K562 (cell line): ENCODE measurements around the gene SHTN1. TPM values are rescaled to one million over a fixed set of nuclear protein-coding genes. Genes with fewer than 3 reads are reported as not detected.

ENCODE experiments used
- ATAC-seq: fragments of 200-7000 bp; cut with Tn5 transposase; 3 replicates; pipeline ENCODE4 v1.9.1; 2020; ENCODE audit warnings: moderate library complexity
- BruUV-seq: library from RNA; stranded (reverse); fragments of 400-500 nt; replicated peaks from 2 replicates; lab custom pipeline; 2021; lab: Mats Ljungman, UMichigan
- CTCF ChIA-PET: fragments of 300-600 bp; formaldehyde crosslinking; extraction: SDS; loops from one replicate; lab custom pipeline; 2021; ENCODE audit warnings: low intra/inter-chr PET ratio; lab: Yijun Ruan, JAX
- POLR2A ChIA-PET: fragments of 300-600, 350-650 bp; sonication (Branson Sonifier 250); formaldehyde crosslinking; extraction: SDS; loops from one replicate; lab custom pipeline; 2021; ENCODE audit warnings: antibody characterized with exemption, inconsistent platforms; lab: Yijun Ruan, JAX
- DNase-seq, 4 experiments: peaks; one replicate each; pipeline versions ENCODE4 v3.0.0 to v3.0.0-alpha.2; 2011 to 2018; ENCODE audit warnings: low spot score in 3 of 4, mixed read lengths in 3 of 4; ENCODE audit errors: extremely low read depth in 1 of 4
- FAIRE-seq: peaks from 2 replicates; lab custom pipeline; 2011; peaks lifted over from hg19 to GRCh38; lab: Jason Lieb, UNC
- H2AFZ ChIP-seq: 2 replicates; pipeline ENCODE4 v1.6.0; 2011; ENCODE audit warnings: low read depth, low read length, control low read depth, inconsistent platforms
- H3K27ac ChIP-seq: fragments of 200-600 bp; 3 replicates; pipeline ENCODE4 v1.8.0; 2011; ENCODE audit warnings: low read depth, mild to moderate bottlenecking, control low read depth, inconsistent platforms, low read length, moderate library complexity, mixed read lengths; ENCODE audit errors: extremely low read depth
- H3K27me3 ChIP-seq, 2 experiments: fragments of 300-600 bp in 1 of 2; 2 replicates in 1 of 2; 3 replicates in 1 of 2; pipeline versions ENCODE4 v1.6.0 to v1.8.0; 2011; ENCODE audit warnings: inconsistent platforms in 2 of 2, low read length in 2 of 2, mild to moderate bottlenecking in 1 of 2, mixed read lengths in 1 of 2, moderate library complexity in 1 of 2; ENCODE audit not compliant: control insufficient read depth in 2 of 2, insufficient read depth in 2 of 2
- H3K36me3 ChIP-seq: fragments of 300-600 bp; 3 replicates; pipeline ENCODE4 v1.8.0; 2011; ENCODE audit warnings: mild to moderate bottlenecking, low read length, inconsistent platforms; ENCODE audit not compliant: control insufficient read depth, insufficient read depth
- H3K4me1 ChIP-seq, 2 experiments: fragments of 200-600 bp in 1 of 2; replicated peaks in 1 of 2; 2 replicates in 1 of 2; 3 replicates in 1 of 2; pipeline versions ENCODE4 v1.5.1 to v1.8.0; 2011; ENCODE audit warnings: inconsistent platforms in 2 of 2, low read length in 2 of 2, mild to moderate bottlenecking in 1 of 2, mixed read lengths in 1 of 2, moderate library complexity in 1 of 2; ENCODE audit not compliant: control insufficient read depth in 2 of 2, insufficient read depth in 2 of 2
- H3K4me2 ChIP-seq: 2 replicates; pipeline ENCODE4 v1.6.1; 2011; ENCODE audit warnings: low read length, control low read depth, inconsistent platforms, mixed read lengths; ENCODE audit not compliant: insufficient read depth
- H3K4me3 ChIP-seq: fragments of 200-600 bp; sonication (generic), shearing (Covaris generic); 2 replicates; pipeline ENCODE4 v1.5.1; 2016; ENCODE audit warnings: control low read depth, inconsistent platforms
- H3K79me2 ChIP-seq: fragments of 200-600 bp; 3 replicates; pipeline ENCODE4 v1.8.0; 2011; ENCODE audit warnings: low read length, inconsistent platforms; ENCODE audit not compliant: control insufficient read depth, insufficient read depth
- H3K9ac ChIP-seq, 2 experiments: 2 replicates each; pipeline versions ENCODE4 v1.6.0 to v1.6.1; 2011; ENCODE audit warnings: low read depth in 2 of 2, low read length in 2 of 2, control low read depth in 1 of 2, inconsistent platforms in 1 of 2, mild to moderate bottlenecking in 1 of 2, mixed read lengths in 1 of 2; ENCODE audit not compliant: insufficient read depth in 1 of 2
- H3K9me1 ChIP-seq: one replicate; pipeline ENCODE4 v1.6.0; 2011; ENCODE audit warnings: inconsistent platforms, mild to moderate bottlenecking, low read length, moderate library complexity; ENCODE audit not compliant: control insufficient read depth, insufficient read depth
- H3K9me3 ChIP-seq: replicated peaks from 2 replicates; pipeline ENCODE4 v1.5.1; 2011; ENCODE audit warnings: low read depth, low read length, inconsistent platforms; ENCODE audit not compliant: control insufficient read depth, insufficient read depth
- H4K20me1 ChIP-seq: replicated peaks from 2 replicates; pipeline ENCODE4 v1.6.1; 2011; ENCODE audit warnings: low read length, inconsistent platforms, mixed read lengths; ENCODE audit not compliant: control insufficient read depth, insufficient read depth
- ARID1B ChIP-seq: fragments of 450-650 bp; IDR thresholded peaks from 2 replicates; pipeline ENCODE4 v1.6.1; 2016; ENCODE audit warnings: antibody characterized with exemption, mild to moderate bottlenecking, inconsistent platforms
- CHCHD3 ChIP-seq: fragments of 250-450 bp; sonication (Bioruptor Pico); IDR thresholded peaks from 2 replicates; pipeline ENCODE4 v2.1.2; 2022; ENCODE audit warnings: mild to moderate bottlenecking
- EP400 ChIP-seq: fragments of 450-650 bp; IDR thresholded peaks from 2 replicates; pipeline ENCODE4 v1.6.1; 2017; ENCODE audit warnings: antibody characterized with exemption, mild to moderate bottlenecking, moderate library complexity
- GABPB2 ChIP-seq: fragments of 250-450 bp; sonication (Bioruptor Pico); conservative IDR thresholded peaks from 2 replicates; pipeline ENCODE4 v1.5.1; 2021; ENCODE audit warnings: mild to moderate bottlenecking
- KLF1 ChIP-seq: fragments of 450-650 bp; IDR thresholded peaks from 2 replicates; pipeline ENCODE4 v1.6.1; 2016; ENCODE audit warnings: missing genetic modification characterization, missing compliant biosample characterization
- MAFG ChIP-seq: fragments of 450-650 bp; conservative IDR thresholded peaks from 2 replicates; pipeline ENCODE4 v1.6.1; 2016; ENCODE audit warnings: missing genetic modification characterization, missing compliant biosample characterization
- MTF1 ChIP-seq: fragments of 250-450 bp; sonication (Bioruptor Pico); IDR thresholded peaks from 2 replicates; pipeline ENCODE4 v1.9.0; 2021; ENCODE audit warnings: moderate library complexity, mild to moderate bottlenecking, inconsistent platforms, borderline replicate concordance
- NFYB ChIP-seq: IDR thresholded peaks from 2 replicates; pipeline ENCODE4 v1.6.1; 2011; ENCODE audit warnings: mild to moderate bottlenecking, moderate library complexity; ENCODE audit not compliant: insufficient read length; ENCODE audit errors: extremely low read depth
- SETDB1 ChIP-seq: IDR thresholded peaks from one replicate; pipeline ENCODE4 v1.6.1; 2012; ENCODE audit warnings: low read length, control low read depth, inconsistent platforms
- THRAP3 ChIP-seq: fragments of 450-650 bp; IDR thresholded peaks from 2 replicates; pipeline ENCODE4 v1.6.1; 2016; ENCODE audit warnings: mild to moderate bottlenecking, inconsistent platforms, borderline replicate concordance
- ZC3H11A ChIP-seq: IDR thresholded peaks from 2 replicates; pipeline ENCODE4 v1.6.1; 2012; ENCODE audit warnings: low read depth, low read length, improper control_type of control experiment
- ZNF3 ChIP-seq: fragments of 250-450 bp; sonication (Bioruptor Pico); IDR thresholded peaks from 2 replicates; pipeline ENCODE4 v1.5.0; 2021; ENCODE audit warnings: mild to moderate bottlenecking, moderate library complexity
- ZNF316 ChIP-seq: fragments of 450-650 bp; IDR thresholded peaks from 2 replicates; pipeline ENCODE4 v1.6.1; 2016
- ZNF551 ChIP-seq: fragments of 250-450 bp; sonication (Bioruptor Pico); IDR thresholded peaks from 2 replicates; pipeline ENCODE4 v1.5.0; 2021; ENCODE audit warnings: mild to moderate bottlenecking, moderate library complexity
- WGBS: fragments of 100-300 bp; shearing (Covaris generic); methylation state at CpG from one replicate; pipeline ENCODE4 v1.1.6; 2016; ENCODE audit warnings: low coverage, mixed read lengths; ENCODE audit not compliant: insufficient coverage; ENCODE audit errors: missing lambda C conversion rate; 5-methylcytosine and 5-hydroxymethylcytosine counted together
- in situ Hi-C: fragments of 300-500 bp; cut with MboI; formaldehyde crosslinking; loops from 4 replicates; pipeline ENCODE4 v1.15.0; 2018; ENCODE audit warnings: inconsistent platforms, mixed read lengths
- intact Hi-C: fragments of 100-400 bp; cut with micrococcal nuclease; formaldehyde crosslinking; loops from 2 replicates; pipeline ENCODE4 v1.14.2; 2022
- polyA plus RNA-seq, 8 experiments: library from polyadenylated mRNA; depleted of rRNA in 4 of 8; stranded (reverse) in 5 of 8; unstranded in 3 of 8; fragments of >200 nt; fragmentation: Nextera tagmentation in 2 of 8; fragmentation: Illumina TruSeq in 1 of 8; extraction: Ambion mirVana in 2 of 8; extraction: Trizol in 1 of 8; gene quantifications; 2 replicates each; pipeline versions ENCODE4 v1.2.1 to v1.2.3, GENCODE V29; 2011 to 2014; ENCODE audit warnings: inconsistent platforms in 1 of 8, missing spikeins in 1 of 8
- total RNA-seq, 7 experiments: library from RNA; depleted of rRNA in 6 of 7; stranded (reverse); fragments of >200 nt in 6 of 7; fragmentation: Illumina TruSeq in 2 of 7; extraction: Trizol in 2 of 7; gene quantifications; 2 replicates each; pipeline versions ENCODE4 v1.2.1 to v1.2.3, GENCODE V29; 2011 to 2021; ENCODE audit warnings: low replicate concordance in 1 of 7
- TF ChIP-seq, protein P1 (sequence below): fragments of 450-650 bp; IDR thresholded peaks from 2 replicates; pipeline ENCODE4 v1.6.1; 2016
- TF ChIP-seq, protein P2 (sequence below), 2 experiments: IDR thresholded peaks in 1 of 2; conservative IDR thresholded peaks in 1 of 2; 2 replicates each; pipeline ENCODE4 v1.6.1; 2016; ENCODE audit warnings: low read depth in 2 of 2, mild to moderate bottlenecking in 1 of 2, missing compliant biosample characterization in 1 of 2, missing genetic modification characterization in 1 of 2, moderate library complexity in 1 of 2
- TF ChIP-seq, protein P3 (sequence below): IDR thresholded peaks from 3 replicates; pipeline ENCODE4 v1.6.1; 2011; ENCODE audit warnings: borderline replicate concordance, mild to moderate bottlenecking; ENCODE audit not compliant: insufficient read length, insufficient read depth

The SHTN1 gene
- total and polyA plus RNA-seq, 9 of the 15 experiments (the other 6 are each of a cell fraction or from before 2014, with no cell fraction given) = 5.4 to 21.3 (median 13.3) TPM

DNA sequence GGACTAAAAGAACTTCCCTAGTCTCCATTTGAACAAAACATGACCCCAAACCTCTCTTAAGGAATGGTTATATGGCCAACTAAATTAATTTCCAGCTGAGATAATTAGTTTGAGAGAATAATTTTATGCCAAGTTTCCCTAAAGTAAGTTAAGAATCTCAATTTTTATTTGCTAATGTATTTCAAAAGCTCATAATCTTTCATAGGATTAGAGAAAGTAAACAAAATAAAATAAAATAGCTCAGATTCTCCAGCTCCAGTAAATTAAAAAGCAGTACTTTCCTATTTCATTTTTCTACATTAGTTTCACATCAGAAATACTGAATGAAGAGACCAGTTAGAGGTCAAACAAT, 111.3 kb downstream of the SHTN1 start (continued):
- TF ChIP-seq, protein P1, sequence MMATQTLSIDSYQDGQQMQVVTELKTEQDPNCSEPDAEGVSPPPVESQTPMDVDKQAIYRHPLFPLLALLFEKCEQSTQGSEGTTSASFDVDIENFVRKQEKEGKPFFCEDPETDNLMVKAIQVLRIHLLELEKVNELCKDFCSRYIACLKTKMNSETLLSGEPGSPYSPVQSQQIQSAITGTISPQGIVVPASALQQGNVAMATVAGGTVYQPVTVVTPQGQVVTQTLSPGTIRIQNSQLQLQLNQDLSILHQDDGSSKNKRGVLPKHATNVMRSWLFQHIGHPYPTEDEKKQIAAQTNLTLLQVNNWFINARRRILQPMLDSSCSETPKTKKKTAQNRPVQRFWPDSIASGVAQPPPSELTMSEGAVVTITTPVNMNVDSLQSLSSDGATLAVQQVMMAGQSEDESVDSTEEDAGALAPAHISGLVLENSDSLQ = no peak

DNA sequence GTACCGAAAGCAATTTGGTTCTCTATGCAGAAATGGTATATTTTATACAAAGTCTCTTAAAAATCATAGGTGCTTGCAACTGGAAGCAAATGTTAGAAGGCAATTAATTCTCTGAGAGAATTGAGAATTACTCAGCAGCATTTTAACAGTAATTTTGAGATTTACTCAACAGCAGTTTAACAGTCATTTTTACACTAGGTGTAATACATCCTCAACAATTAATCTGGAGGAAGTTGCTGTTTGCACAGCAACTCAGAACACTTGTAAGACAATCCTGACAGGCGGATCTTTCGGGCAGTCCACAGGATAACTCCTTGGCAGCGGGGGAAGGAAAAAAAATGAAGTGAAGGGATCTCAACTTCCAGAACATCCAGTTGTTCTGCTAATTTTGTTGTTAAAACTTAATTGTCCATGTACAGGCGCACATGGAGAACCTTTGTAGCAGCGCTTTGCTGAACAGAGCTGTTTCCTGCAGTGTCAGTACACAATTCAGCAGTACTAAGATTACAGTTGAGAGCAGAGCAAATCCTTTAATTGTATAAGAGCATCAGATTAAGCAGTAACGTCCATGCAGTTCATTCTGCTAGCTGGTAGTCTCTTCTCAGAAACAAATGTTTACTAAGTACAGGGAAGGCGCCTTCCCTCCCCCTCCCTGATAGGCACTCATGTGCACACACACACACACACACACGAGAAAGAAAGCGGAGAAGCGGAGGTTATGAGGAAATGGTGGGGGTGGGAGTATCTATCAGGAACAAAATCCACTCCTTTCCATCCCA, 111.9 kb downstream of the SHTN1 start:
- Histone ChIP-seq H3K27ac (no peak overlapping the region), H4K20me1 (no peaks in the 10 kb centered on the region), H3K4me1 (no peaks in the 10 kb centered on the region), H3K4me3 (no peak overlapping the region), H3K27me3 (no peaks in the 10 kb centered on the region), H3K4me2 (no peak overlapping the region), H2AFZ (no peak overlapping the region), H3K9ac (no peak overlapping the region), H3K9me1 (no peaks in the 10 kb centered on the region), H3K79me2 (no peaks in the 10 kb centered on the region), H3K9me3 (no peaks in the 10 kb centered on the region), H3K36me3 (peaks cover 19% of the 10 kb centered on the region; the same call in 2 of the 3 replicates)
- in situ Hi-C loops = no loop called here
- no peak for DNase-seq
- ATAC-seq = no peak
- WGBS = 81% methylated on average over 5 of the region's 11 CpGs
- POLR2A ChIA-PET = no interaction called here
- no peak for FAIRE-seq
- intact Hi-C loops = no loop called here
- CTCF ChIA-PET = no interaction called here
- BruUV-seq = no TSS peak
- TF ChIP-seq ZNF3 (CRISPR knock-in tag) (no peak), ZC3H11A (no peak), KLF1 (tag) (no peak), NFYB (no peak), SETDB1 (no peak), ZNF316 (no peak), ARID1B (no peak), CHCHD3 (CRISPR knock-in tag) (no peak), EP400 (no peak), THRAP3 (no peak), GABPB2 (no peak), ZNF551 (CRISPR knock-in tag) (no peak), MTF1 (CRISPR knock-in tag) (no peak), MAFG (no peak)
- TF ChIP-seq, protein P2, sequence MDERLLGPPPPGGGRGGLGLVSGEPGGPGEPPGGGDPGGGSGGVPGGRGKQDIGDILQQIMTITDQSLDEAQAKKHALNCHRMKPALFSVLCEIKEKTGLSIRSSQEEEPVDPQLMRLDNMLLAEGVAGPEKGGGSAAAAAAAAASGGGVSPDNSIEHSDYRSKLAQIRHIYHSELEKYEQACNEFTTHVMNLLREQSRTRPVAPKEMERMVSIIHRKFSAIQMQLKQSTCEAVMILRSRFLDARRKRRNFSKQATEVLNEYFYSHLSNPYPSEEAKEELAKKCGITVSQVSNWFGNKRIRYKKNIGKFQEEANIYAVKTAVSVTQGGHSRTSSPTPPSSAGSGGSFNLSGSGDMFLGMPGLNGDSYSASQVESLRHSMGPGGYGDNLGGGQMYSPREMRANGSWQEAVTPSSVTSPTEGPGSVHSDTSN (CRISPR knock-in tag; IDR thresholded peaks at IDR 0.05; ENCODE audit: low read depth) = no peak
- TF ChIP-seq, protein P2 (tag; conservative IDR thresholded peaks at IDR 0.05; ENCODE audit: low read depth) = no peak
- TF ChIP-seq, protein P3, sequence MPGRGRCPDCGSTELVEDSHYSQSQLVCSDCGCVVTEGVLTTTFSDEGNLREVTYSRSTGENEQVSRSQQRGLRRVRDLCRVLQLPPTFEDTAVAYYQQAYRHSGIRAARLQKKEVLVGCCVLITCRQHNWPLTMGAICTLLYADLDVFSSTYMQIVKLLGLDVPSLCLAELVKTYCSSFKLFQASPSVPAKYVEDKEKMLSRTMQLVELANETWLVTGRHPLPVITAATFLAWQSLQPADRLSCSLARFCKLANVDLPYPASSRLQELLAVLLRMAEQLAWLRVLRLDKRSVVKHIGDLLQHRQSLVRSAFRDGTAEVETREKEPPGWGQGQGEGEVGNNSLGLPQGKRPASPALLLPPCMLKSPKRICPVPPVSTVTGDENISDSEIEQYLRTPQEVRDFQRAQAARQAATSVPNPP = no peak
